Central memory CD8-positive, alpha-beta T cell (primary cell): ENCODE results near the gene EFCAB5.
A peak's percentile ranks its signal among the peaks of the same experiment; 100 is the strongest.
"Not testable (repeated sequence)": the region's sequence is repeated elsewhere in the genome, so short reads cannot be mapped to it uniquely, and the experiment has no call there.

ENCODE experiments used
- ATAC-seq: fragments of 150-1000 bp; cut with Tn5 transposase; replicated peaks from 2 replicates; pipeline ENCODE4 v1.10.0; 2022; ENCODE audit warnings: mild to moderate bottlenecking, moderate FRiP score, moderate number of reproducible peaks; ENCODE audit not compliant: poor library complexity, severe bottlenecking; ENCODE audit errors: extremely low read depth
- DNase-seq, 2 donors: peaks; one replicate each; pipeline ENCODE4 v3.0.0; 2021; ENCODE audit warnings: low spot score in 2 of 2
- H3K27ac Mint-ChIP-seq: one replicate; pipeline ENCODE4 v1.8.0; 2022; ENCODE audit warnings: low read depth, mild to moderate bottlenecking, moderate library complexity, mixed read lengths
- H3K27me3 Mint-ChIP-seq: one replicate; pipeline ENCODE4 v1.8.0; 2022; ENCODE audit warnings: mixed read lengths
- H3K36me3 Mint-ChIP-seq: one replicate; pipeline ENCODE4 v1.8.0; 2022; ENCODE audit warnings: mild to moderate bottlenecking, moderate library complexity, mixed read lengths; ENCODE audit not compliant: insufficient read depth
- H3K4me1 Mint-ChIP-seq: one replicate; pipeline ENCODE4 v1.8.0; 2022; ENCODE audit warnings: mixed read lengths
- H3K4me3 Mint-ChIP-seq: one replicate; pipeline ENCODE4 v1.8.0; 2022; ENCODE audit warnings: mild to moderate bottlenecking, moderate library complexity, mixed read lengths
- H3K9me3 Mint-ChIP-seq: one replicate; pipeline ENCODE4 v1.8.0; 2022; ENCODE audit warnings: mixed read lengths

The EFCAB5 gene

DNA sequence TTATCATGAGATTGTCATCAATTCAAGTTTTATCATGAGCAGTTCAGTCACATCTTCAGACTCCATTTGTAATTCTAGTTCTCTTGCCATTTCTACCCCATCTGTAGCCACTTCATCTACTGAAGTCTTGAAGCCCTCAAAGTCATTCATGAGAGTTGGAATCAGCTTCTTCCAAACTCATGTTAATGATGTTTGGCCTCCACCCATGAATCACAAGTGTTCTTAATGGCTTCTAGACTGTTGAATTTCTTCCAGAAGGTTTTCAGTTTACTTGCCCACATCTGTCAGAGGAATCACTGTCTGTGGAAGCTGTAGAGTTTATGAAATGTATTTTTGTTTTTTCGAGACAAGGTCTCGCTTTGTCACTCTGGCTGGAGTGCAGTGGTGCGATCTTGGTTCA lies 191.2 kb downstream of the EFCAB5 start:
- H3K36me3 Mint-ChIP-seq = peaks cover 26% of the 10 kb centered on the region
- H3K4me3 Mint-ChIP-seq = no peak overlapping the region
- DNase-seq (no peak), ATAC-seq (no peak)
- no peaks in the 10 kb centered on the region for H3K27me3 Mint-ChIP-seq
- peaks cover 29% of the 10 kb centered on the region for H3K4me1 Mint-ChIP-seq
- H3K27ac Mint-ChIP-seq = no peak overlapping the region
- no peaks in the 10 kb centered on the region for H3K9me3 Mint-ChIP-seq

- Mint-ChIP-seq H3K4me1 (peaks cover 35% of the 10 kb centered on the region), H3K9me3 (no peaks in the 10 kb centered on the region), H3K27me3 (no peaks in the 10 kb centered on the region), H3K27ac (no peak overlapping the region), H3K36me3 (peaks cover 26% of the 10 kb centered on the region), H3K4me3 (no peak overlapping the region)
- no peak for ATAC-seq
- no peak for DNase-seq
Measured at GRCh38 chr17:30133197-30133596, 191.8 kb downstream of the EFCAB5 start.

GRCh38 chr17:30134551-30134950 lies 193.1 kb downstream of the EFCAB5 start:
- no peak for ATAC-seq
- peaks cover 36% of the 10 kb centered on the region for H3K4me1 Mint-ChIP-seq
- no peak overlapping the region for H3K27ac Mint-ChIP-seq

GRCh38 chr17:30137158-30137557 lies 195.7 kb downstream of the EFCAB5 start:
- Mint-ChIP-seq H3K36me3 (peaks cover 18% of the 10 kb centered on the region), H3K27ac (no peak overlapping the region)
- no peak for DNase-seq

More at GRCh38 chr17:30134551-30134950, 193.1 kb downstream of the EFCAB5 start:
- H3K9me3 Mint-ChIP-seq = no peaks in the 10 kb centered on the region
- no peak for DNase-seq
- peaks cover 25% of the 10 kb centered on the region for H3K36me3 Mint-ChIP-seq
- H3K27me3 Mint-ChIP-seq = no peaks in the 10 kb centered on the region
- H3K4me3 Mint-ChIP-seq = no peak overlapping the region

DNA sequence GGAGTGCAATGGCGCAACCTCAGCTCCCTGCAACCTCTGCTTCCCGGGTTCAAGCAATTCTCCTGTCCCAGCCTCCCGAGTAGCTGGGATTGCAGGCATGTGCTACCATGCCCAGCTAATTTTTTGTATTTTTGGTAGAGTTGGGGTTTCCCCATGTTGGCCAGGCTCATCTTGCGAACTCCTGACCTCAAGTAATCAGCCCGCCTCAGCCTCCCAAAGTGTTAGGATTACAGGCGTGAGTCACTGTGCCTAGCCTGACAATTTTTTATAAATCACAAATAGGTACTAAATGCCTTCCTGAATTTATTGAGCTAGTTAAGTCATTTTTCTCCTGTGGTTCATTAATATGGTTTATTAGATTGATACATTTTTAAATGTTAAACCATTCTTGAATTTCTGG lies 206.4 kb downstream of the EFCAB5 start:
- not testable (repeated sequence) for H3K4me3 Mint-ChIP-seq, DNase-seq, H3K27me3 Mint-ChIP-seq, H3K9me3 Mint-ChIP-seq, H3K36me3 Mint-ChIP-seq, ATAC-seq
- peaks cover 23% of the 10 kb centered on the region for H3K4me1 Mint-ChIP-seq
- H3K27ac Mint-ChIP-seq = peak overlapping the region; percentile 1

More at GRCh38 chr17:30137158-30137557, 195.7 kb downstream of the EFCAB5 start:
- Mint-ChIP-seq H3K27me3 (no peaks in the 10 kb centered on the region), H3K9me3 (no peaks in the 10 kb centered on the region), H3K4me3 (no peak overlapping the region), H3K4me1 (peaks cover 23% of the 10 kb centered on the region)
- no peak for ATAC-seq

DNA sequence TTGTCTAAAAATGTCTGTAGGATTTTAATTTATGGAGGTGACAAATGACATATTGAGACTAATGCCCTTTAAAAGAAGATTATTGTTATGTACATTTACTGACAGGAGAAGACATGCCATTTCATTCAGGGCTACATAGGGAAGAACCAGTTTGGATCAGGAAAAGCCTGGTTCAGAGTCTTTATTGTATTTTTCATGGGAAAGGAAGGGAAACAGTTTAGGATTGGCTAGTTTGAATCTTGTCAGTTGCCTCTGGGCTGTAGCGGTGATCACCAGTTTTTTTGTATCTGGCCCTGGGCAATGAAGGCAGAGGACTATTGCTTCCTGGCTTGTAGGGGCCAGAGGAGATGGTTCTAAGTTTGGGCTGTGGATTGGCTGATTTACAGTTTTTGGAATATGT lies 206.9 kb downstream of the EFCAB5 start:
- H3K27ac Mint-ChIP-seq = peak overlapping the region; percentile 1

GRCh38 chr17:30151471-30151870 lies 210.0 kb downstream of the EFCAB5 start:
- DNase-seq (no peak), ATAC-seq (no peak)
- Mint-ChIP-seq H3K4me3 (no peak overlapping the region), H3K27ac (no peak overlapping the region), H3K36me3 (peaks cover 11% of the 10 kb centered on the region), H3K4me1 (peaks cover 36% of the 10 kb centered on the region), H3K27me3 (no peaks in the 10 kb centered on the region), H3K9me3 (no peaks in the 10 kb centered on the region)

More for the DNA sequence above, 206.9 kb downstream of the EFCAB5 start:
- no peaks in the 10 kb centered on the region for H3K27me3 Mint-ChIP-seq
- DNase-seq (no peak), ATAC-seq (no peak)
- peaks cover 7% of the 10 kb centered on the region for H3K36me3 Mint-ChIP-seq
- no peaks in the 10 kb centered on the region for H3K9me3 Mint-ChIP-seq
- H3K4me3 Mint-ChIP-seq = no peak overlapping the region
- peaks cover 26% of the 10 kb centered on the region for H3K4me1 Mint-ChIP-seq

DNA sequence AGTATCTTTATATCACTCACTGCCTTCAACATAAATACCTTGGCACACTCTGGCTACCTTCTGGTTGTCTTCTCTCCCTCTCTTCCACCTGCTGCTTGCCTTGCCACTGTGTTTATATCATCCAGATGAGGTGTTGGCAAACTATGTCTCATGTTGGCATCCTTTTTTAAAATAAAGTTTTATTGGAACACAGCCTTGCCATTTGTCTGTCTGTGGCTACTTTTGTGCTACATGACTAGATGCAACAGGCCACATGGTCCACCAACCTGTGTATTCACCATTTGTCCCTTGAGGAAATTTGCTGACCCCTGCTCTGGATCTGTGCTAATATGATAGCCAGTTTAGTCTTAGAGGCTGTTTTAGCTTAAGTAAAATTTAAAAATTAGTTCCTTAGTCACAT lies 212.0 kb downstream of the EFCAB5 start:
- peaks cover 14% of the 10 kb centered on the region for H3K36me3 Mint-ChIP-seq
- ATAC-seq = no peak
- no peak overlapping the region for H3K27ac Mint-ChIP-seq

GRCh38 chr17:30155389-30155788 lies 214.0 kb downstream of the EFCAB5 start:
- H3K36me3 Mint-ChIP-seq = peaks cover 12% of the 10 kb centered on the region
- ATAC-seq (no peak), DNase-seq (no peak)
- H3K27me3 Mint-ChIP-seq = no peaks in the 10 kb centered on the region
- H3K27ac Mint-ChIP-seq = no peak overlapping the region
- H3K9me3 Mint-ChIP-seq = no peaks in the 10 kb centered on the region
- no peak overlapping the region for H3K4me3 Mint-ChIP-seq
- peaks cover 55% of the 10 kb centered on the region for H3K4me1 Mint-ChIP-seq

More for the DNA sequence above, 212.0 kb downstream of the EFCAB5 start:
- H3K4me3 Mint-ChIP-seq = no peak overlapping the region
- DNase-seq = no peak
- H3K4me1 Mint-ChIP-seq = peaks cover 44% of the 10 kb centered on the region
- no peaks in the 10 kb centered on the region for H3K27me3 Mint-ChIP-seq
- H3K9me3 Mint-ChIP-seq = no peaks in the 10 kb centered on the region
